Caco-2 (cell line): ENCODE results near the gene QRFP. TPM values are rescaled to one million over a fixed set of nuclear protein-coding genes. Genes with fewer than 3 reads are reported as not detected.

Experiments used
- BruUV-seq: library from RNA; stranded (reverse); fragments of 400-500 nt; replicated peaks from 2 replicates; lab custom pipeline; 2021; lab: Mats Ljungman, UMichigan
- CTCF ChIA-PET: fragments of 300-600 bp; sonication (Branson Sonifier 250); formaldehyde crosslinking; loops from one replicate; lab custom pipeline; 2022; ENCODE audit warnings: antibody characterized with exemption; lab: Charles Lee
- POLR2A ChIA-PET: fragments of 300-600 bp; sonication (Branson Sonifier 250); formaldehyde crosslinking; loops from one replicate; lab custom pipeline; 2022; ENCODE audit warnings: antibody characterized with exemption; lab: Charles Lee
- DNase-seq, 2 experiments: peaks; one replicate each; pipeline versions ENCODE4 v3.0.0 to v3.0.0-alpha.2; 2020 to 2022
- H3K27me3 ChIP-seq: replicated peaks from 2 replicates; pipeline ENCODE4 v1.6.0; 2011; ENCODE audit warnings: low read length; ENCODE audit not compliant: control insufficient read depth, insufficient read depth
- H3K36me3 ChIP-seq: 2 replicates; pipeline ENCODE4 v1.5.1; 2011; ENCODE audit warnings: low read length; ENCODE audit not compliant: control insufficient read depth, insufficient read depth
- H3K4me1 ChIP-seq: fragments of 250-450 bp; sonication (Bioruptor Pico); 2 replicates; pipeline ENCODE4 v1.5.1; 2020; ENCODE audit warnings: mild to moderate bottlenecking
- H3K4me3 ChIP-seq: 2 replicates; pipeline ENCODE4 v1.5.1; 2011; ENCODE audit warnings: low read depth, mild to moderate bottlenecking, control low read depth, low read length
- H3K9me3 ChIP-seq: fragments of 250-450 bp; sonication (Bioruptor Pico); 2 replicates; pipeline ENCODE4 v1.5.1; 2020; ENCODE audit warnings: mild to moderate bottlenecking, moderate library complexity
- H3K27ac Mint-ChIP-seq: one replicate; pipeline ENCODE4 v1.8.0; 2022; ENCODE audit warnings: mixed read lengths; ENCODE audit not compliant: unreplicated experiment
- H3K27me3 Mint-ChIP-seq: one replicate; pipeline ENCODE4 v1.8.0; 2022; ENCODE audit warnings: mixed read lengths; ENCODE audit not compliant: insufficient read depth, unreplicated experiment
- H3K36me3 Mint-ChIP-seq: one replicate; pipeline ENCODE4 v1.8.0; 2022; ENCODE audit warnings: mild to moderate bottlenecking, mixed read lengths; ENCODE audit not compliant: insufficient read depth, unreplicated experiment
- H3K4me1 Mint-ChIP-seq: one replicate; pipeline ENCODE4 v1.8.0; 2022; ENCODE audit warnings: low read depth, mixed read lengths; ENCODE audit not compliant: unreplicated experiment
- H3K4me3 Mint-ChIP-seq: one replicate; pipeline ENCODE4 v1.8.0; 2022; ENCODE audit warnings: mild to moderate bottlenecking, moderate library complexity, mixed read lengths; ENCODE audit not compliant: unreplicated experiment
- H3K9me3 Mint-ChIP-seq: one replicate; pipeline ENCODE4 v1.8.0; 2022; ENCODE audit warnings: mixed read lengths; ENCODE audit not compliant: unreplicated experiment
- intact Hi-C: fragments of 100-400 bp; cut with micrococcal nuclease; formaldehyde crosslinking; loops from one replicate; pipeline ENCODE4 v1.10.0; 2022; ENCODE audit not compliant: unreplicated experiment
- total RNA-seq: library from RNA; stranded (reverse); gene quantifications from 2 replicates; pipeline ENCODE4 v1.2.3, GENCODE V29; 2022
- TF ChIP-seq, protein P1 (sequence below), 2 experiments: fragments of 200-600 bp in 1 of 2; IDR thresholded peaks; 1 replicate in 1 of 2; 2 replicates in 1 of 2; pipeline versions ENCODE4 v1.5.1 to v1.8.0; 2011 to 2022; ENCODE audit warnings: antibody characterized with exemption in 1 of 2, control low read depth in 1 of 2, inconsistent platforms in 1 of 2, low read depth in 1 of 2, low read length in 1 of 2, mild to moderate bottlenecking in 1 of 2, moderate library complexity in 1 of 2; ENCODE audit not compliant: insufficient read depth in 1 of 2, severe bottlenecking in 1 of 2, unreplicated experiment in 1 of 2

Gene QRFP
- total RNA-seq, 1 experiment from 2014 or later: not detected

DNA sequence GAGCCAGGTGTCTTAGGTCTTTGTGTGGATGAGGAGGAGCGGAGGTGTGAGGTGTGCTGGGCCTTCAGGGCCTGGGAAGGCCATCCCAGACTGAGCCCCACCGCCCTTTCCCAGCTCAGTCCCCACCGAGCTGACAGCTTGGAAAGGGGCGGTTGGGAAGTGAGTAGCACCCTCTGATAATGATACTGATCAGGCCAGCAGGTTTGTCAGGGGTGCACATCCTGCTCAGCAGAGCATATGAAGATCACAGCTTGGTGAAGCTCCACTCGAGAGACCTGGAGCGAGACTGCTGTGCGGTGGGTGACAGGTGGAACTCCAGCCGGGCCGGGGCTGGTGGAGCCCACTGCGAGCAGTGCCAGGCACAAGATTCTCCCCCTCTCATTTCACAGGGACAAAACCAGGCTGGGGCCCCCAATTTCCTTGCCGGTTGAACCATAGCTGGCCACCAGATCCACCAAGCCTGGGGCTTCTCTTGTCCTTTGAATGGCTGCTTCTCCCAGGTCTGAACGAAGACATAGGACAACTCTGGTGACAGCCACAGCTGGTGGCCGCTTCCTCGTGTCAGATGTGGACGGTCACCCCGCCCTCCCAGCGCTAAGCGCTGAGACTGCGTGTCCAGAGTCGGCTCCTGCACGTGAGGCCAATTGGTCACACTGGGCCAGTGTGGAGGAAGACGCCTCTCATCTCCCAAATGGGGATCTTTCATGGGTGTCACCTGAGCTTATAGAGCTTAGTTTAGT lies 8.3 kb downstream of the QRFP start:
- POLR2A ChIA-PET: no interaction called here
- Histone ChIP-seq H3K4me1 (no peaks in the 10 kb centered on the region), H3K27me3 (no peaks in the 10 kb centered on the region), H3K4me3 (no peak overlapping the region), H3K36me3 (peaks cover 4% of the 10 kb centered on the region), H3K9me3 (no peaks in the 10 kb centered on the region)
- no peaks in the 10 kb centered on the region for H3K9me3 Mint-ChIP-seq
- TF ChIP-seq, protein P1, sequence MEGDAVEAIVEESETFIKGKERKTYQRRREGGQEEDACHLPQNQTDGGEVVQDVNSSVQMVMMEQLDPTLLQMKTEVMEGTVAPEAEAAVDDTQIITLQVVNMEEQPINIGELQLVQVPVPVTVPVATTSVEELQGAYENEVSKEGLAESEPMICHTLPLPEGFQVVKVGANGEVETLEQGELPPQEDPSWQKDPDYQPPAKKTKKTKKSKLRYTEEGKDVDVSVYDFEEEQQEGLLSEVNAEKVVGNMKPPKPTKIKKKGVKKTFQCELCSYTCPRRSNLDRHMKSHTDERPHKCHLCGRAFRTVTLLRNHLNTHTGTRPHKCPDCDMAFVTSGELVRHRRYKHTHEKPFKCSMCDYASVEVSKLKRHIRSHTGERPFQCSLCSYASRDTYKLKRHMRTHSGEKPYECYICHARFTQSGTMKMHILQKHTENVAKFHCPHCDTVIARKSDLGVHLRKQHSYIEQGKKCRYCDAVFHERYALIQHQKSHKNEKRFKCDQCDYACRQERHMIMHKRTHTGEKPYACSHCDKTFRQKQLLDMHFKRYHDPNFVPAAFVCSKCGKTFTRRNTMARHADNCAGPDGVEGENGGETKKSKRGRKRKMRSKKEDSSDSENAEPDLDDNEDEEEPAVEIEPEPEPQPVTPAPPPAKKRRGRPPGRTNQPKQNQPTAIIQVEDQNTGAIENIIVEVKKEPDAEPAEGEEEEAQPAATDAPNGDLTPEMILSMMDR (IDR thresholded peaks at IDR 0.05; ENCODE audit: insufficient read depth in 1 of 2, low read depth in 1 of 2, low read length in 1 of 2, severe bottlenecking in 1 of 2, unreplicated experiment in 1 of 2): no peak
- H3K27me3 Mint-ChIP-seq: no peaks in the 10 kb centered on the region
- no TSS peak for BruUV-seq
- DNase-seq: no peak
- H3K36me3 Mint-ChIP-seq: peaks cover 65% of the 10 kb centered on the region
- no peaks in the 10 kb centered on the region for H3K4me1 Mint-ChIP-seq
- intact Hi-C loops: no loop called here
- H3K27ac Mint-ChIP-seq: no peak overlapping the region
- CTCF ChIA-PET: interaction anchor here (0.6 to 1.0 kb wide), 2 partner anchors 57 to 110 kb away, joined by 3 to 5 read pairs; no protein-coding TSS in a partner anchor
- no peak overlapping the region for H3K4me3 Mint-ChIP-seq

DNA sequence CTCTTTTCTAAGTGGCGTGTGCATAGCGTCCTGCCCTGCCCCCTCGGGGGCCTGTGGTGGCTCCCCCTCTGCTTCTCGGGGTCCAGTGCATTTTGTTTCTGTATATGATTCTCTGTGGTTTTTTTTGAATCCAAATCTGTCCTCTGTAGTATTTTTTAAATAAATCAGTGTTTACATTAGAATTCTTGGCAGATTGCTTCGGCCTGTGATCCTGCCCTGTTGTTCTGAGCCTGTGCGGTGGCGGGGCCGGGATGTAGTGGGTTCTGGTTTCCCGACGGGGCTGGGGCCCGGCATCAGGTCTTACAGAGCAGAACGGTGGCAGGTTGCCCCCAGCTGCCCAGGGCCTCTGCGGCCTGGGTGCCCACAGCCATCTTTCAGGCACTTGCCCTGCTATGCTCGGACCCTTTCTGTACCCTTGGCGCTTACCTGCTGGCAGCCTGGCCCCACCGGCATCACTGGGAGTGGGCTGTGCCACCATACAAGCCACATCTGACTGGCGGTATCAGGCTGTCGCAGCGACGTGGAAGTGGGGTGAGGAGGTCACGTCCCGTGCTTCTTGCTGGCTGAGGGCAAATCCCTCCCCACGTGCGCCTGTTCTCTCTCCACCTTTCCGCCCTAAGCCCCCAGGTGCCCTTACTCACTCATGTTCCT lies 9.0 kb downstream of the QRFP start:
- ChIA-PET POLR2A (no interaction called here), CTCF (no interaction called here)
- BruUV-seq: no TSS peak
- Histone ChIP-seq H3K4me3 (no peak overlapping the region), H3K36me3 (peaks cover 4% of the 10 kb centered on the region), H3K27me3 (no peaks in the 10 kb centered on the region), H3K4me1 (no peaks in the 10 kb centered on the region), H3K9me3 (no peaks in the 10 kb centered on the region)
- Mint-ChIP-seq H3K4me1 (no peaks in the 10 kb centered on the region), H3K36me3 (peaks cover 70% of the 10 kb centered on the region), H3K4me3 (no peak overlapping the region), H3K27me3 (no peaks in the 10 kb centered on the region), H3K9me3 (no peaks in the 10 kb centered on the region), H3K27ac (no peak overlapping the region)
- intact Hi-C loops: no loop called here
- DNase-seq: no peak
- TF ChIP-seq, protein P1 (IDR thresholded peaks at IDR 0.05; ENCODE audit: insufficient read depth in 1 of 2, low read depth in 1 of 2, low read length in 1 of 2, severe bottlenecking in 1 of 2, unreplicated experiment in 1 of 2): no peak

DNA sequence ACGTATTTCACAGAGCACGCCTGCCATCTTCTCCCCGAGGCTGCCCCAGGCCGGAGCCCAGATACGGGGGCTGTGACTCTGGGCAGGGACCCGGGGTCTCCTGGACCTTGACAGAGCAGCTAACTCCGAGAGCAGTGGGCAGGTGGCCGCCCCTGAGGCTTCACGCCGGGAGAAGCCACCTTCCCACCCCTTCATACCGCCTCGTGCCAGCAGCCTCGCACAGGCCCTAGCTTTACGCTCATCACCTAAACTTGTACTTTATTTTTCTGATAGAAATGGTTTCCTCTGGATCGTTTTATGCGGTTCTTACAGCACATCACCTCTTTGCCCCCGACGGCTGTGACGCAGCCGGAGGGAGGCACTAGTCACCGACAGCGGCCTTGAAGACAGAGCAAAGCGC lies 9.6 kb downstream of the QRFP start:
- BruUV-seq: no TSS peak
- TF ChIP-seq, protein P1 (IDR thresholded peaks at IDR 0.05; ENCODE audit: insufficient read depth in 1 of 2, low read depth in 1 of 2, low read length in 1 of 2, severe bottlenecking in 1 of 2, unreplicated experiment in 1 of 2): no peak
- POLR2A ChIA-PET: no interaction called here

More for the DNA sequence above, 9.6 kb downstream of the QRFP start:
- CTCF ChIA-PET: no interaction called here
- H3K27me3 ChIP-seq: no peaks in the 10 kb centered on the region
- Mint-ChIP-seq H3K4me3 (no peak overlapping the region), H3K9me3 (no peaks in the 10 kb centered on the region), H3K27ac (no peak overlapping the region), H3K27me3 (no peaks in the 10 kb centered on the region), H3K4me1 (no peaks in the 10 kb centered on the region), H3K36me3 (peaks cover 69% of the 10 kb centered on the region)
- no peak overlapping the region for H3K4me3 ChIP-seq
- no peaks in the 10 kb centered on the region for H3K9me3 ChIP-seq
- peaks cover 4% of the 10 kb centered on the region for H3K36me3 ChIP-seq
- no peaks in the 10 kb centered on the region for H3K4me1 ChIP-seq
- intact Hi-C loops: no loop called here
- no peak for DNase-seq
